T follicular helper cell (primary cell): ENCODE data around the gene KANSL1.

Experiments used
- DNase-seq: peaks from one replicate; pipeline ENCODE4 v3.0.0-alpha.2; 2020; ENCODE audit warnings: low read depth

The KANSL1 gene

GRCh38 chr17:45980855-45981254, 212.4 kb downstream of the KANSL1 start:
- DNase-seq: no peak
